ENCODE results near the gene YBX3.

Gene YBX3

GRCh38 chr12:10673659-10674384 is 49.3 kb downstream of the YBX3 start, which contains the start of gene STYK1:
Gene STYK1 (minus strand): TSS chr12:10674052. CDS start chr12:10634618, 39,434 bp downstream.
- Mint-ChIP-seq H3K27me3 (peaks cover 73% of the 10 kb centered on the region), H3K9me3 (no peaks in the 10 kb centered on the region), H3K36me3 (ENCODE audit: low read depth) (no peaks in the 10 kb centered on the region), H3K4me1 (ENCODE audit: low read depth) (peaks cover 33% of the 10 kb centered on the region), H3K4me3 (peak within 1 kb of the TSS; percentile 66), H3K27ac (no peak within 1 kb of the TSS)
- intact Hi-C loops (cut with micrococcal nuclease) = no loop called here

GRCh38 chr12:10672231-10672868 is 50.8 kb downstream of the YBX3 start:
- no peaks in the 10 kb centered on the region for H3K9me3 Mint-ChIP-seq
- peaks cover 39% of the 10 kb centered on the region for H3K4me1 Mint-ChIP-seq (ENCODE audit: low read depth)
- intact Hi-C loops (cut with micrococcal nuclease) = no loop called here
- H3K4me3 Mint-ChIP-seq = no peak overlapping the region
- H3K27me3 Mint-ChIP-seq = peaks cover 75% of the 10 kb centered on the region
- no peak overlapping the region for H3K27ac Mint-ChIP-seq
- no peaks in the 10 kb centered on the region for H3K36me3 Mint-ChIP-seq (ENCODE audit: low read depth)

DNA sequence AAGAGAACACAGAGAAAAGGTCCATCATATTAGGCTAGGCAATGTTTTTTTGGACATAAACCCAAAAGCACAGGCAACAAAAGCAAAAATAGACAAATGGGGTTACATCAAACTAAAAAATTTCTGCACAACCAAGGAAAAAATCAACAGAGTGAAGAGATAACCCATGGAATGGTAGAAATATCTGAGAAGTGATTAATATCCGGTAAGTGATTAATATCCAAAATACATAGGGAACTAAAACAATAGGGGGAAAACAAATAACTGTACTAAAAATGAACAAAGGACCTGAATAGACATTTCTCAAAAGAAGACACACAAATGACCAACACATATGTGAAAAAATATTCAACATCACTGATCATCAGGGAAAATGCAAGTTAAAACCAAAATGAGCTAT is 53.6 kb downstream of the YBX3 start:
- no peak overlapping the region for H3K27ac Mint-ChIP-seq
- intact Hi-C loops (cut with micrococcal nuclease) = no loop called here
- H3K36me3 Mint-ChIP-seq (ENCODE audit: low read depth) = no peaks in the 10 kb centered on the region
- H3K4me1 Mint-ChIP-seq (ENCODE audit: low read depth) = peaks cover 32% of the 10 kb centered on the region
- H3K9me3 Mint-ChIP-seq = no peaks in the 10 kb centered on the region
- no peak overlapping the region for H3K4me3 Mint-ChIP-seq
- peaks cover 60% of the 10 kb centered on the region for H3K27me3 Mint-ChIP-seq

GRCh38 chr12:10668526-10668925 is 54.6 kb downstream of the YBX3 start:
- no peak overlapping the region for H3K27ac Mint-ChIP-seq
- H3K27me3 Mint-ChIP-seq = peaks cover 50% of the 10 kb centered on the region

DNA sequence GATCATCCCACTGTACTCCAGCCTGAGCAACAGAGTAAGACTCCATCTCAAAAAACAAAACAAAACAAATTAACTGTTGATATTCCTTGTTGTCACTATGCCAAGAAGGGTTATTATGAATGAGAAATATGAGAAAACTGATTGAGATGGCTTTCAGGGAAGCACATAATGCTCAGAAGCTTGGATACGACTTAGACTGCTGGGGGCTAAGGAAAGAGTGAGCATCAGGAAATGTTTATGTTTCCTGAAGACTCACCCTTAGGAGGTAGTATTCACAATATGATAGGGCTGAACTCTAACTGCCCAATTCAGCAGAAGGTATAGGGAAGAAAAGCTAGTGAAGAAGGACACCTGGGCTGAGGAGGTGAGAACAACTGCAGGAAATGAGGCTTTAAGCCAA is 55.5 kb downstream of the YBX3 start:
- H3K27ac Mint-ChIP-seq = no peak overlapping the region
- H3K27me3 Mint-ChIP-seq = peaks cover 41% of the 10 kb centered on the region
- H3K9me3 Mint-ChIP-seq = no peaks in the 10 kb centered on the region
- peaks cover 13% of the 10 kb centered on the region for H3K4me1 Mint-ChIP-seq (ENCODE audit: low read depth)
- no peaks in the 10 kb centered on the region for H3K36me3 Mint-ChIP-seq (ENCODE audit: low read depth)
- intact Hi-C loops (cut with micrococcal nuclease) = no loop called here
- H3K4me3 Mint-ChIP-seq = no peak overlapping the region

More at GRCh38 chr12:10668526-10668925, 54.6 kb downstream of the YBX3 start:
- peak overlapping the region; percentile 60 for H3K4me3 Mint-ChIP-seq
- no peaks in the 10 kb centered on the region for H3K36me3 Mint-ChIP-seq (ENCODE audit: low read depth)
- intact Hi-C loops (cut with micrococcal nuclease) = no loop called here
- H3K9me3 Mint-ChIP-seq = no peaks in the 10 kb centered on the region
- H3K4me1 Mint-ChIP-seq (ENCODE audit: low read depth) = peaks cover 22% of the 10 kb centered on the region

DNA sequence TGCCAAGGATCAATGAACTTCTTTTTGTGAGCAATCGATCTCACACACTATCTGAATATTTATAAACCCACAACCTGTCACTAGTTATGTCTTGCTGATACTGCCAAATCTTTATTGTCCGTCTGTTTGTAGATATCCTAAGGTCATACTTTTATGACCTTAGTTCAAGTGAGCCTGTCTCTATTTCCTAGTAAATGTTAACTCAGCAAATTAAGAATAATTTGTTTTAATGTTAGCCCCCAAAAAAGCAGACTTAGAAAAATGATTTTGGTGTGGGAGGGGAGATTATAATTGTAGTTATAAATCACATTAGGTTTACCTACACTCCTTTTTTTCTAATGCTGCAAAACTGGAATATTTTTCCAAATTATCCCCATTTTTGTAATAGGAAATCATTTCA is 58.6 kb downstream of the YBX3 start:
- peaks cover 19% of the 10 kb centered on the region for H3K27me3 Mint-ChIP-seq
- no peaks in the 10 kb centered on the region for H3K9me3 Mint-ChIP-seq
- no peak overlapping the region for H3K4me3 Mint-ChIP-seq
- H3K4me1 Mint-ChIP-seq (ENCODE audit: low read depth) = peaks cover 15% of the 10 kb centered on the region
- no peaks in the 10 kb centered on the region for H3K36me3 Mint-ChIP-seq (ENCODE audit: low read depth)
- H3K27ac Mint-ChIP-seq = no peak overlapping the region
- intact Hi-C loops (cut with micrococcal nuclease) = no loop called here

DNA sequence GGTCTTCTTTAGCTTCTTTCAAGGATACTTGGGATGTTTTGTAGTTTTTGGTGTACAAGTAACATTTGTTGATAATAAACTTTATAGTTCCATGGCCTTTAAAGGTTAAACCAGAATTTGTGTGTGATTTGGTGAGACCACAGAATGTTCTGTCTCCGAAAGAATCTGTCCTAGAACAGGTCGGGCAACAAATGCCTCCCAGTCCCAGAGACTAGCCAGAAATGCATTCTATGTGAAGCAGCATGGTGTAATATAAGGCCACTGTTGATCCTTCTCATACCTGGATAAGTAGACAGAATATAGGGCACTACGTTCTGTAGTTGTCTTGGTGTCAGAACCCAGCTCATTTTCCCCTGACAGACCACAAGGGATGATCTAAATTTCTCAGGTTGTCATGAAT is 59.3 kb downstream of the YBX3 start:
- Mint-ChIP-seq H3K4me3 (no peak overlapping the region), H3K27ac (no peak overlapping the region), H3K4me1 (ENCODE audit: low read depth) (peaks cover 14% of the 10 kb centered on the region), H3K27me3 (peaks cover 15% of the 10 kb centered on the region), H3K9me3 (no peaks in the 10 kb centered on the region), H3K36me3 (ENCODE audit: low read depth) (no peaks in the 10 kb centered on the region)
- intact Hi-C loops (cut with micrococcal nuclease) = no loop called here

DNA sequence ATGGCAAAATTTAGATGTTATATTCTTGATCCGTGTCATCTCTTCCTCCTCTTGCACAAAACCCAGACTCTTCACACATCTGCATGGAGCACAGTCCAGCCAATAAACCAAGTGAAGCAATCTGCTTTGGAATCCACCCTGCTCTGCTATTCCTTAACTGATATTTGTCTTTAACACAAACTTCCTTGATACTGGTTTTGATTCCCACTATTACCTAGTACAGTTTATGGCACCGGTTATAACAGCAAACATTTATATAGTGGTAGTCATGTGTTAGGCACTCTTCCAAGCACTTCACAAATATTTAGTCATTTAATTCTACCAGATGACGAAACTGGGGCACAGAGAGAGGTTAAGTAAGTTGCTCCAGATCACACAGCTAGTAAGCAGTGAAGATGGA is 61.8 kb downstream of the YBX3 start:
- intact Hi-C loops (cut with micrococcal nuclease) = no loop called here
- peaks cover 8% of the 10 kb centered on the region for H3K4me1 Mint-ChIP-seq (ENCODE audit: low read depth)
- peaks cover 2% of the 10 kb centered on the region for H3K9me3 Mint-ChIP-seq
- H3K27ac Mint-ChIP-seq = no peak overlapping the region
- no peaks in the 10 kb centered on the region for H3K27me3 Mint-ChIP-seq
- H3K4me3 Mint-ChIP-seq = no peak overlapping the region
- no peaks in the 10 kb centered on the region for H3K36me3 Mint-ChIP-seq (ENCODE audit: low read depth)

DNA sequence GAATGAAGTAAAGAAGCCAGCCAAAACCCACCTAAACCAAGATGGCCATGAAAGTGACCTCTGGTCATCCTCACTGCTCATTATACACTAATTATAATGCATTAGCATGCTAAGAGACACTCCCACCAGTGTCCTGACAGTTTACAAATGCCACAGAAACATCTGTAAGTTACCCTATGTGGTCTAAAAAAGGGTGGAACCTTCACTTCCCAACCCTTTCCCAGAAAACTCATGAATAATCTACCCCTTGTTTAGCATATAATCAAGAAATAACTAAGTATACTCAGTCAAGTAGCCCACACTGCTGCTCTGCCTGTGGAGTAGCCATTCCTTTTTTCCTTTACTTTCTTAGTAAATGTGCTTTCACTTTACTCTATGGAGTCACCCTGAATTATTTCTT is 69.1 kb downstream of the YBX3 start:
- Mint-ChIP-seq H3K4me1 (ENCODE audit: low read depth) (no peaks in the 10 kb centered on the region), H3K27ac (no peak overlapping the region), H3K9me3 (peaks cover 9% of the 10 kb centered on the region), H3K27me3 (no peaks in the 10 kb centered on the region), H3K4me3 (no peak overlapping the region), H3K36me3 (ENCODE audit: low read depth) (no peaks in the 10 kb centered on the region)
- intact Hi-C loops (cut with micrococcal nuclease) = no loop called here

- intact Hi-C loops (cut with micrococcal nuclease) = no loop called here
- no peaks in the 10 kb centered on the region for H3K4me1 Mint-ChIP-seq (ENCODE audit: low read depth)
- no peak overlapping the region for H3K4me3 Mint-ChIP-seq
- H3K9me3 Mint-ChIP-seq = peaks cover 16% of the 10 kb centered on the region
- H3K27ac Mint-ChIP-seq = no peak overlapping the region
- no peaks in the 10 kb centered on the region for H3K27me3 Mint-ChIP-seq
- no peaks in the 10 kb centered on the region for H3K36me3 Mint-ChIP-seq (ENCODE audit: low read depth)
Observed at GRCh38 chr12:10652192-10652591, 70.9 kb downstream of the YBX3 start.
